Tibial nerve (tissue), 4 donors: Measurements from ENCODE around the gene TCAP.

ENCODE experiments used
- CTCF ChIP-seq, 5 experiments: fragments of 200-600 bp in 3 of 5; fragments of 450-650 bp in 2 of 5; sonication (generic) in 3 of 5; IDR thresholded peaks; one replicate each; pipeline ENCODE4 v1.5.1; 2016 to 2019; ENCODE audit warnings: antibody characterized with exemption in 5 of 5, mild to moderate bottlenecking in 3 of 5, moderate library complexity in 2 of 5
- EP300 ChIP-seq, 2 donors: sonication (generic); formaldehyde crosslinking; IDR thresholded peaks; one replicate each; pipeline ENCODE4 v1.6.1; 2017; ENCODE audit warnings: antibody characterized with exemption in 2 of 2, mild to moderate bottlenecking in 1 of 2

DNA sequence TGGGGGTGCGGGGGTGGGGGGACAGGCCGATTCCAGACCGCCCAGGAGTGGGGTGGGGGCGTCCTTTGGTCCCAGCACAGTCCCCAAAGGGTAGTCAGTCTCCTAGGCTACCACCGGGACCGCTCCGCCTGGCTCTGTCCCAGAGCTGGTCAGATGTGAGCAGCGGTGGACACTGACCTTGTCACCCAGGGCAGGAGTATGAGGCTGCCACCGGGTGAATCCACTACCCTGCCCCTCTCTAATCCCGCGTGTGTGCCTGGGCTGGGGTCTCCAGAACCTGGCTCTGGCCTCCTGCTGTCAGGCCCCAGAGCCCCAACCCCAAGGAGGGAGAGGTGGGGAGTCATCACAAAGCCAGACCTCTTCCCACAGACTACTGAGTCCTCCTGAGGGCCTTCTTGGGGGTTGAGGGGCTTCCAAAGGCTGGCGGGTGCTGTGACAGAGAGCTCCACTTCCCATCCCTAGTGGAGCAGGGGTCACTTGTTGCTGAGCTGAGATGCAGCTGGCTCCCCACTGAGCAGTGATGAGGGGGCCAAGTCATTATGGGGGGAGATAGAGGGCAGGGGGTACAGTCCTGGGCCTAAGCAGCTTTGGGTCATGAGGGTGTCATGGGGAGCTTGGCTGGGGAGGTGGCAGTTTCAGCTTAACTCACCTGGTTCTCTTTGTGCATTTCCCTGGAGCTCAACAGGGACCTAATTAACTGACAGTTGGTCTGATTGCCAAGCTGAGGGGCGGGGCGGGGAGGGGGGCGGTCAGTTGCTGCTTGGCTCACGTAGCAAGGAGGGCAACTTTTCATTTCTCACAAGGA, 37.2 kb upstream of the TCAP start:
- TF ChIP-seq CTCF (IDR thresholded peaks at IDR 0.05) (no peak), EP300 (IDR thresholded peaks at IDR 0.05) (no peak)
